Measurements from ENCODE around the gene NISCH.

- TF ChIP-seq, protein P1, sequence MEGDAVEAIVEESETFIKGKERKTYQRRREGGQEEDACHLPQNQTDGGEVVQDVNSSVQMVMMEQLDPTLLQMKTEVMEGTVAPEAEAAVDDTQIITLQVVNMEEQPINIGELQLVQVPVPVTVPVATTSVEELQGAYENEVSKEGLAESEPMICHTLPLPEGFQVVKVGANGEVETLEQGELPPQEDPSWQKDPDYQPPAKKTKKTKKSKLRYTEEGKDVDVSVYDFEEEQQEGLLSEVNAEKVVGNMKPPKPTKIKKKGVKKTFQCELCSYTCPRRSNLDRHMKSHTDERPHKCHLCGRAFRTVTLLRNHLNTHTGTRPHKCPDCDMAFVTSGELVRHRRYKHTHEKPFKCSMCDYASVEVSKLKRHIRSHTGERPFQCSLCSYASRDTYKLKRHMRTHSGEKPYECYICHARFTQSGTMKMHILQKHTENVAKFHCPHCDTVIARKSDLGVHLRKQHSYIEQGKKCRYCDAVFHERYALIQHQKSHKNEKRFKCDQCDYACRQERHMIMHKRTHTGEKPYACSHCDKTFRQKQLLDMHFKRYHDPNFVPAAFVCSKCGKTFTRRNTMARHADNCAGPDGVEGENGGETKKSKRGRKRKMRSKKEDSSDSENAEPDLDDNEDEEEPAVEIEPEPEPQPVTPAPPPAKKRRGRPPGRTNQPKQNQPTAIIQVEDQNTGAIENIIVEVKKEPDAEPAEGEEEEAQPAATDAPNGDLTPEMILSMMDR (IDR thresholded peaks at IDR 0.05) = no peak
- TF ChIP-seq EP300 (IDR thresholded peaks at IDR 0.05) (no peak), RAD21 (conservative IDR thresholded peaks at IDR 0.05 in 1 of 2, IDR thresholded peaks at IDR 0.05 in 1 of 2) (no peak), ZFP36 (IDR thresholded peaks at IDR 0.05; ENCODE audit: borderline replicate concordance, partially characterized antibody) (no peak), SMC3 (IDR thresholded peaks at IDR 0.05) (no peak), CBX8 (IDR thresholded peaks at IDR 0.05) (no peak), JUN (IDR thresholded peaks at IDR 0.05) (0 out of 5 replicates have a peak, but pooled peaks of 1 of the 2 experiments have one; percentile 3), HMGXB4 (CRISPR knock-in tag; IDR thresholded peaks at IDR 0.05; ENCODE audit: borderline replicate concordance) (no peak), MAX (IDR thresholded peaks at IDR 0.05) (no peak), MAZ (IDR thresholded peaks at IDR 0.05; ENCODE audit: borderline replicate concordance, low read depth, low read length) (no peak)
- TF ChIP-seq, protein P2, sequence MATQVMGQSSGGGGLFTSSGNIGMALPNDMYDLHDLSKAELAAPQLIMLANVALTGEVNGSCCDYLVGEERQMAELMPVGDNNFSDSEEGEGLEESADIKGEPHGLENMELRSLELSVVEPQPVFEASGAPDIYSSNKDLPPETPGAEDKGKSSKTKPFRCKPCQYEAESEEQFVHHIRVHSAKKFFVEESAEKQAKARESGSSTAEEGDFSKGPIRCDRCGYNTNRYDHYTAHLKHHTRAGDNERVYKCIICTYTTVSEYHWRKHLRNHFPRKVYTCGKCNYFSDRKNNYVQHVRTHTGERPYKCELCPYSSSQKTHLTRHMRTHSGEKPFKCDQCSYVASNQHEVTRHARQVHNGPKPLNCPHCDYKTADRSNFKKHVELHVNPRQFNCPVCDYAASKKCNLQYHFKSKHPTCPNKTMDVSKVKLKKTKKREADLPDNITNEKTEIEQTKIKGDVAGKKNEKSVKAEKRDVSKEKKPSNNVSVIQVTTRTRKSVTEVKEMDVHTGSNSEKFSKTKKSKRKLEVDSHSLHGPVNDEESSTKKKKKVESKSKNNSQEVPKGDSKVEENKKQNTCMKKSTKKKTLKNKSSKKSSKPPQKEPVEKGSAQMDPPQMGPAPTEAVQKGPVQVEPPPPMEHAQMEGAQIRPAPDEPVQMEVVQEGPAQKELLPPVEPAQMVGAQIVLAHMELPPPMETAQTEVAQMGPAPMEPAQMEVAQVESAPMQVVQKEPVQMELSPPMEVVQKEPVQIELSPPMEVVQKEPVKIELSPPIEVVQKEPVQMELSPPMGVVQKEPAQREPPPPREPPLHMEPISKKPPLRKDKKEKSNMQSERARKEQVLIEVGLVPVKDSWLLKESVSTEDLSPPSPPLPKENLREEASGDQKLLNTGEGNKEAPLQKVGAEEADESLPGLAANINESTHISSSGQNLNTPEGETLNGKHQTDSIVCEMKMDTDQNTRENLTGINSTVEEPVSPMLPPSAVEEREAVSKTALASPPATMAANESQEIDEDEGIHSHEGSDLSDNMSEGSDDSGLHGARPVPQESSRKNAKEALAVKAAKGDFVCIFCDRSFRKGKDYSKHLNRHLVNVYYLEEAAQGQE (IDR thresholded peaks at IDR 0.05) = no peak
Measured at GRCh38 chr3:52536112-52536368, 80.6 kb downstream of the NISCH start.
